HepG2 (cell line): ENCODE data around the gene SDK1.

ENCODE experiments used
- HNF4G ChIP-seq, 2 experiments: sonication (generic) in 1 of 2; formaldehyde crosslinking in 1 of 2; IDR thresholded peaks; 2 replicates each; pipeline versions ENCODE4 v1.4.0 to v1.6.1; 2011 to 2020; ENCODE audit warnings: borderline replicate concordance in 2 of 2, low read depth in 2 of 2, mild to moderate bottlenecking in 2 of 2, low read length in 1 of 2, missing genetic modification reagents in 1 of 2, moderate library complexity in 1 of 2
- MXD4 ChIP-seq: IDR thresholded peaks from 2 replicates; pipeline ENCODE4 v1.6.1; 2016; ENCODE audit warnings: mild to moderate bottlenecking, missing biosample characterization, missing genetic modification reagents
- NFRKB ChIP-seq: fragments of 450-650 bp; IDR thresholded peaks from 2 replicates; pipeline ENCODE4 v1.6.1; 2017
- ZNF207 ChIP-seq: fragments of 450-650 bp; IDR thresholded peaks from 2 replicates; pipeline ENCODE4 v1.6.1; 2016; ENCODE audit warnings: antibody characterized with exemption, borderline replicate concordance

GRCh38 chr7:4097001-4097609, 796.1 kb downstream of the SDK1 start:
- TF ChIP-seq ZNF207, result no peak
- TF ChIP-seq HNF4G (IDR thresholded peaks at IDR 0.05; ENCODE audit: borderline replicate concordance, low read depth, low read length), result no peak
- TF ChIP-seq HNF4G (CRISPR knock-in tag; IDR thresholded peaks at IDR 0.05; ENCODE audit: borderline replicate concordance, low read depth), result no peak
- no peak for TF ChIP-seq MXD4 (CRISPR knock-in tag)
- no peak for TF ChIP-seq NFRKB
